Ovary (tissue), 9 donors: ENCODE measurements around the gene BRIP1. TPM values are rescaled to one million over a fixed set of nuclear protein-coding genes. Genes with fewer than 3 reads are reported as not detected.

Experiments
- DNase-seq, 5 donors: peaks; one replicate each; pipeline ENCODE4 v3.0.0-alpha.2; 2019 to 2020
- H3K27ac ChIP-seq, 2 donors: fragments of 200-600 bp; one replicate each; pipeline versions ENCODE4 v1.5.1 to v1.8.0; 2019 to 2022
- H3K27me3 ChIP-seq: fragments of 200-600 bp; one replicate; pipeline ENCODE4 v1.8.0; 2022
- H3K36me3 ChIP-seq: fragments of 200-600 bp; sonication (generic); one replicate; pipeline ENCODE4 v1.5.1; 2019
- H3K4me1 ChIP-seq: one replicate; pipeline ENCODE4 v1.8.1; 2013; ENCODE audit warnings: mild to moderate bottlenecking, moderate library complexity; ENCODE audit not compliant: insufficient read depth
- H3K4me3 ChIP-seq: fragments of 200-600 bp; sonication (generic); one replicate; pipeline ENCODE4 v1.5.1; 2017
- H3K9me3 ChIP-seq, 2 donors: fragments of 200-600 bp in 1 of 2; sonication (generic) in 1 of 2; one replicate each; pipeline versions ENCODE4 v1.5.1 to v1.8.1; 2013 to 2019; ENCODE audit warnings: mild to moderate bottlenecking in 1 of 2, moderate library complexity in 1 of 2
- EP300 ChIP-seq: sonication (generic); formaldehyde crosslinking; IDR thresholded peaks from one replicate; pipeline ENCODE4 v1.6.1; 2017; ENCODE audit warnings: antibody characterized with exemption
- POLR2A ChIP-seq: fragments of 450-650 bp; IDR thresholded peaks from one replicate; pipeline ENCODE4 v1.6.1; 2017; ENCODE audit warnings: antibody characterized with exemption, mild to moderate bottlenecking, moderate library complexity
- WGBS, 3 donors: extraction: QIAGEN DNeasy Blood & Tissue Kit in 1 of 3; methylation state at CpG; one replicate each; pipeline versions ENCODE4 v1.1.5 to v1.1.7; 2013 to 2017; 5-methylcytosine and 5-hydroxymethylcytosine counted together
- intact Hi-C, 4 donors: fragments of 100-400 bp; cut with DNase I; formaldehyde crosslinking; loops; one replicate each; pipeline versions ENCODE4 v1.11.0 to v1.15.1; 2022 to 2023
- polyA plus RNA-seq, 2 donors: library from polyadenylated mRNA; stranded (reverse); fragments of 200-250 nt in 1 of 2; fragments of 350-450 nt in 1 of 2; fragmentation: Illumina TruSeq in 1 of 2; extraction: RNeasy Lipid Tissue Mini Kit (QIAGEN cat#74804) in 1 of 2; gene quantifications; one replicate each; pipeline ENCODE4 v1.2.3, GENCODE V29; 2013 to 2014
- total RNA-seq, 7 donors: library from RNA; depleted of rRNA in 2 of 7; stranded (reverse); fragments of >200 nt in 2 of 7; fragmentation: NEBNext Ultra II Directional in 3 of 7; extraction: Animal tissue kit (Norgen Biotek cat#: 25700) in 3 of 7; gene quantifications; one replicate each; pipeline versions ENCODE4 v1.1.0 to v1.2.4, GENCODE V29; 2016 to 2023
- TF ChIP-seq, protein P1 (sequence below), 3 donors: fragments of 450-650 bp in 2 of 3; fragments of 200-600 bp in 1 of 3; IDR thresholded peaks; one replicate each; pipeline versions ENCODE4 v1.5.1 to v1.8.0; 2016 to 2022; ENCODE audit warnings: antibody characterized with exemption in 3 of 3, mild to moderate bottlenecking in 1 of 3
- donor health status: DM: no; HTN: no; CAD: no; lungs with moderate emphysema.
- donor health status: DM: no; HTN: no; CAD: no.
- donor health status: Bipolar disorder and iron deficiency.
- donor health status: DM: yes; HTN: yes; CAD: no.
- donor health status: DM: no; HTN: no; CAD: no.
- donor health status: DM: yes; HTN: yes; CAD: no.

BRIP1 gene
- total and polyA plus RNA-seq, 9 donors = 0.11 to 2.3 (median 1.1) TPM

DNA sequence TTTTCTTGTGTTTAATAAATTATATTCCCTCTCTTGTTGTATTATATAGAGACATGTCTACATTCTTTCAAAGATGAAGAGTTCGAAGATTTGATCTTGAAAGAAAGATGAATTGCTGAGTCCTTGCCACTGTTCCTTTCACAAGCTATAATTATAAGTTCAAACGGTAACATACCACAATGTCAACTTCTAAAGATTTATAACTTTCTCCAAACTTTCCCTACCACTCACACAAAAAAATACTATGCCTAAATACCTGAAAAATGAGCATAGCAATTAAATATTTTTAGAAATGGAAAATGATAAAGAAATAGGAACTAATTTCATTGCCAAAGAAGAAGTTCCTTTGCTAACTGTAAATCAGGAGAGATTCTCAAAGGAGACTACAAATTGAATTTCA, 50.6 kb downstream of the BRIP1 start:
- Histone ChIP-seq H3K4me1 (no peaks in the 10 kb centered on the region), H3K27me3 (no peaks in the 10 kb centered on the region), H3K4me3 (no peak overlapping the region), H3K9me3 (no peaks in the 10 kb centered on the region), H3K36me3 (no peaks in the 10 kb centered on the region), H3K27ac (no peak overlapping the region)
- 54 to 59% (median 57%) methylated on average over 2 of the region's 2 CpGs for WGBS, 3 donors
- TF ChIP-seq POLR2A = no peak
- TF ChIP-seq, protein P1, sequence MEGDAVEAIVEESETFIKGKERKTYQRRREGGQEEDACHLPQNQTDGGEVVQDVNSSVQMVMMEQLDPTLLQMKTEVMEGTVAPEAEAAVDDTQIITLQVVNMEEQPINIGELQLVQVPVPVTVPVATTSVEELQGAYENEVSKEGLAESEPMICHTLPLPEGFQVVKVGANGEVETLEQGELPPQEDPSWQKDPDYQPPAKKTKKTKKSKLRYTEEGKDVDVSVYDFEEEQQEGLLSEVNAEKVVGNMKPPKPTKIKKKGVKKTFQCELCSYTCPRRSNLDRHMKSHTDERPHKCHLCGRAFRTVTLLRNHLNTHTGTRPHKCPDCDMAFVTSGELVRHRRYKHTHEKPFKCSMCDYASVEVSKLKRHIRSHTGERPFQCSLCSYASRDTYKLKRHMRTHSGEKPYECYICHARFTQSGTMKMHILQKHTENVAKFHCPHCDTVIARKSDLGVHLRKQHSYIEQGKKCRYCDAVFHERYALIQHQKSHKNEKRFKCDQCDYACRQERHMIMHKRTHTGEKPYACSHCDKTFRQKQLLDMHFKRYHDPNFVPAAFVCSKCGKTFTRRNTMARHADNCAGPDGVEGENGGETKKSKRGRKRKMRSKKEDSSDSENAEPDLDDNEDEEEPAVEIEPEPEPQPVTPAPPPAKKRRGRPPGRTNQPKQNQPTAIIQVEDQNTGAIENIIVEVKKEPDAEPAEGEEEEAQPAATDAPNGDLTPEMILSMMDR (IDR thresholded peaks at IDR 0.05) = no peak
- TF ChIP-seq EP300 = no peak
- intact Hi-C loops = no loop called here
- DNase-seq = no peak

DNA sequence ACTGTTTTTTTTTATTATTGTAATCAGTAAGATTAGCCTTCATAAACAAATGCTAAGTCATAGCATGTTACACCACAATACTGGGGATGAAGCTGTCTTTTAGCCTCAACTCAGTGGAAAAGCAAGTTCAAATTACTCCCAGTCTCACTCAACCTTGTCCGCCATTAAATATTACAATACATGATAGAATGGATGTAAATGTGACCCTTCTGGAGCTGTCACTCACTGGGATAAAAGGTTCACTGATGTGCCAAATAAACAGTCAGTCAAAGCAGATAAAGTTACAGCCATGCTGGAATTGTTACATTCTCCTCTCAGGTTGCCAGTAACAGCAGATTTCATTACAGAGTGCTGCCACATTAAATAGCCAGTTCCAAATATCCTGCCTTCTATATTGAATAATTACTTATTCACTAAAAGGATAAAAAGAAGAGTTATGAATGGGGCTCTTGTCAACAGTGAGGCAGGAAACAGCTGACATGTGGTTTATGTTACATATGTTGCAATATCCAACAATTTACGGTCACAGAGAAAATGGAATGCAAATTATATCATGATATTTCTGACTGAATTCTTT, 53.4 kb downstream of the BRIP1 start:
- no peak overlapping the region for H3K4me3 ChIP-seq
- no peak overlapping the region for H3K27ac ChIP-seq
- intact Hi-C loops = no loop called here
- H3K36me3 ChIP-seq = no peaks in the 10 kb centered on the region
- no peak for DNase-seq
- H3K9me3 ChIP-seq = no peaks in the 10 kb centered on the region
- WGBS, 3 donors = 57 to 82% (median 64%) methylated on average over 2 of the region's 2 CpGs
- H3K4me1 ChIP-seq = no peaks in the 10 kb centered on the region
- H3K27me3 ChIP-seq = no peaks in the 10 kb centered on the region
- TF ChIP-seq, protein P1 (IDR thresholded peaks at IDR 0.05) = no peak
- TF ChIP-seq EP300 (no peak), POLR2A (no peak)

DNA sequence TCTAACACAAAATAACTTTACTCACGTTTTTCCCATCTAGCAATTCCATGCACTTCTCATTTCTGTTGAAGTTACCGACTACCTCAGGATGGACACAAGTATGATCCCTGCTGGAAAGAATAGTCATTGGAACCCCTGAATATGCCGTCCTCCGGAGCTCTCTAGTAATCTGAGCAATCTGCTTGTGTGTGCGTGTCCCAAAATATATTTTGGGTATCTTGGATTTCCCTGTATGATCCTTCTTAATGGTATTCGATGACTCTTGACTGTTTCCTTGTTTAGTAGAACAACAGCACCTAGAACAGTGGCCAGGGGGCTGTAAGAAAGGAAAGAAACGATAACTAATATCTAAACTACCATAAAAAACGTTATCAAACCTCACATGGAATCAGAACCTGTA, 54.9 kb downstream of the BRIP1 start:
- 84 to 89% (median 88%) methylated on average over 8 of the region's 8 CpGs for WGBS, 3 donors

DNA sequence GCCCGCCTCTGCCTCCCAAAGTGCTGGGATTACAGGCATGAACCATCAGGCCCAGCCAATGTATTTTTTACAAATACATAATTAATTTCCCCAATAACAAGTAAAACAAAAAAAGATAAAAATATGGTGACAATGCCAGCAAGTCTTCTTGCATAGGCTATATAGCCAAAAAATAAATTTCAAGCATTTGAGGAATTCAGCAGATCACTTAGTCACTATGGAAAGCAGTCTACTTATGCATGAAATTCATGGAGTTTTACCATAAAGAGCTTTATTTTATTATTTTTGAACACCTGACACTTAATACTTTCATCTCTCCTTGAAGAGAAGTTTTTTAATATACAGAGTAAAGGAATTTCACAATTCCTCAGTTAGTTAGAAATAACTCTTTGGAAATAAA, 56.4 kb downstream of the BRIP1 start:
- no peaks in the 10 kb centered on the region for H3K36me3 ChIP-seq
- no peak for DNase-seq
- H3K27ac ChIP-seq = no peak overlapping the region
- no peaks in the 10 kb centered on the region for H3K27me3 ChIP-seq
- TF ChIP-seq POLR2A (no peak), EP300 (no peak)
- TF ChIP-seq, protein P1 (IDR thresholded peaks at IDR 0.05) = no peak
- no peaks in the 10 kb centered on the region for H3K9me3 ChIP-seq
- H3K4me1 ChIP-seq = no peaks in the 10 kb centered on the region
- intact Hi-C loops = no loop called here
- no peak overlapping the region for H3K4me3 ChIP-seq
- 98 to 100% (median 100%) methylated on average over 1 of the region's 1 CpG for WGBS, 3 donors

More for the DNA sequence above, 54.9 kb downstream of the BRIP1 start:
- Histone ChIP-seq H3K4me3 (no peak overlapping the region), H3K4me1 (no peaks in the 10 kb centered on the region), H3K27ac (no peak overlapping the region), H3K9me3 (no peaks in the 10 kb centered on the region), H3K27me3 (no peaks in the 10 kb centered on the region), H3K36me3 (no peaks in the 10 kb centered on the region)
- no peak for DNase-seq
- TF ChIP-seq, protein P1 (IDR thresholded peaks at IDR 0.05) = no peak
- no peak for TF ChIP-seq POLR2A
- no peak for TF ChIP-seq EP300
- intact Hi-C loops = no loop called here
